GM12891 (cell line): ENCODE results near the gene HAND1.

ENCODE experiments used
- PAX5 ChIP-seq: IDR thresholded peaks from 2 replicates; pipeline ENCODE4 v1.6.1; 2011; ENCODE audit warnings: low read length, moderate library complexity, mild to moderate bottlenecking; ENCODE audit not compliant: insufficient read depth, severe bottlenecking
- POLR2A ChIP-seq: IDR thresholded peaks from 2 replicates; pipeline ENCODE4 v1.6.1; 2011; ENCODE audit warnings: low read depth, low read length, control low read depth
- POLR2AphosphoS5 ChIP-seq: IDR thresholded peaks from 2 replicates; pipeline ENCODE4 v1.6.1; 2011; ENCODE audit warnings: low read depth, low read length, control low read depth
- POU2F2 ChIP-seq: IDR thresholded peaks from 2 replicates; pipeline ENCODE4 v1.6.1; 2011; ENCODE audit warnings: low read depth, mild to moderate bottlenecking, control low read depth, low read length, moderate library complexity
- SPI1 ChIP-seq: IDR thresholded peaks from 2 replicates; pipeline ENCODE4 v1.6.1; 2011; ENCODE audit warnings: low read depth, low read length, control low read depth
- TAF1 ChIP-seq: IDR thresholded peaks from 2 replicates; pipeline ENCODE4 v1.6.1; 2011; ENCODE audit warnings: low read depth, low read length, control low read depth

DNA sequence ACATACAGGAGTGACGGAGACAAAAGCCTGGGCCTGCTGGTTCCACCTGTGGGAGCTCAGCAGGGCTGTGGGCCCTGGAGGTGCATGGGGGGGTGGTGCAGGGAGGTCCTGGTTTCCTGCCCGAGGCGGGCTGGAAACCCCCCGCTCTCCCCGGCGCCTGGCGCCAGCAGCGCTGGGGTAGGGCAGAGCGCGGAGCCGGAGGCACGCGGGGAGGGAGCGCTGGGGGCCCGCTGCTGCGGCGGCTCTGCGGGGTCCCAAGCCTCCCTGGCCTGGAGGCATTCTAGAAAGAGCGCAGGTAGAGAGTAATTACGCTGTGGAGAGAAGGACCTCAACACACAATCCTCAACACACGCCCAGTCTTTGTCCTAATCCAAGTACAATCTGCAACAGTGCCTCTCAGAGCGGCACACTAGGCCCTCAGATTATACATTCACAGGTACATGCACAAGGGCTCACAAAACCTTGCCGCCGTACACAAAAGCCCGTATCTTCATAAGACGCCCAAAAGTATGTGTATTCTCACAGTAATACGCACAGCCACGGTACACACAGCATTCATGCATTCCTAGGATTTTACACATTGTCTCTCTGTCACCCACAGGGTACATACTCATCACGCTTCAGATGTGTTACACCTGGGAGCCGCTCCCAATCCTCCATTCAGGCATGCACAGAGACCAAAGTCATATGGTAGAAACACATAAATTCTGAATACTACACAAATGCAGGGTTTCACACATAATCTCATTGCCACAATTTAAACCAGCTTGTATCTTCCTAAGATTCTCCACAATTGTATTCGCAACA is 2.1 kb upstream of the HAND1 start:
- TF ChIP-seq TAF1, result no peak
- no peak for TF ChIP-seq POLR2AphosphoS5
- TF ChIP-seq POLR2A, result no peak
- TF ChIP-seq POU2F2, result no peak
- TF ChIP-seq SPI1, result no peak
- no peak for TF ChIP-seq PAX5
